ENCODE data around the gene GCK. TPM values are rescaled to one million over a fixed set of nuclear protein-coding genes. Genes with fewer than 3 reads are reported as not detected.

GCK gene
- total and polyA plus RNA-seq, 2 donors (not counting 1 experiment from before 2014, with no cell fraction given) = 0.22 to 0.24 TPM

DNA sequence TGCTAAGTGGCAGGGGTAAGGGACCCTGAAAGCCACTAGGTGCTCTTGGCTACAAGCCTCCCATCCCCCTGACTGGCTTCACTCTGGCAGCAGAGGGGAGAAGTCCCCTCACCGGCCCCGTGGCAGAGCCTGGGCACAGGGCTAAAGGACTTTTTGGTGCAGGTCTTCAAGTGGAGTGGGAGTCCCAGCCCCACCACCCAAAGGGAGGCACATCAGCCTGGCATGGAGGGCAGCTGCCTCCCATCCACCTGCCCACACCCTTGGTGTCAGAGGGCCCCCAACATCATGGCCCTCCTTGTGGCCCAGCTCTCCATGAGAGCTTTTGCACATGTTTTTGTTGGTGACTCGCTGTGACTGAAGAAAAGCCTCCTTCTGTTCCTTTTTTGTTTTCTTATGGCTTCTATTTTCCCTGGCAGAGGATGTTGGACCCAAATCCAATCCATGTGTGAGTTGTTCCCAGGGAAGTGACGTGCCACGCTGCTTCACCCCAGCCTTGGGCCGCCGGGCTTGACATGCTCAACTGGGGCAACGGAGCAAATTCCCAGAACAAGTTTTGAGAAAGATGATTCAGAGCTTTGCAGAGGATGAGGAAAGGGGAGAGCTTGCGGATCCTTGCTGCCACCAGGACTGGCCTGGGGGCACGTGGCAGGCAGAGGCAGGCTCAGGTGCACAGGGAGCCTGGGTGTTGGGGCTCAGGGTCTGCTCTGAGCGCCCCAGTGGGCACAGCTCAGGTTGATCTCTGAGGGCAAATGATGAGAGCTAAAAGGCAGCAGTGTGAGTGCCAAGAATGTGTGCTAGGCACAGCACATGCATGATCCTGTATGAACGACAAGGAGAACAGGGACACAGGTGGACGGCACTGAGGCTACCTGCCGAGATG lies 87.0 kb downstream of the GCK start:
- Histone ChIP-seq H3K9me3 (ENCODE audit: control extremely low read depth in 1 of 3, control insufficient read depth in 2 of 3, insufficient read depth in 1 of 3, low read length in 2 of 3) (peaks cover 0 to 3% (median 0%) of the 10 kb centered on the region in 3 donors), H3K27me3 (replicated peaks in 1 of 4; ENCODE audit: control extremely low read depth in 1 of 4, control insufficient read depth in 3 of 4, insufficient read depth in 4 of 4, low read length in 3 of 4) (peaks cover 0 to 11% (median 2%) of the 10 kb centered on the region in 4 experiments), H3K9ac (ENCODE audit: low read length) (no peak overlapping the region), H3K27ac (ENCODE audit: low read length in 2 of 2) (peak overlapping the region in 1 of 2 donors; percentile 58), H3K4me1 (ENCODE audit: control insufficient read depth in 2 of 2, insufficient read depth in 2 of 2, low read length in 2 of 2) (peaks cover 49 to 81% of the 10 kb centered on the region in 2 donors), H2AFZ (ENCODE audit: insufficient read depth, low read depth, low read length, poor library complexity, severe bottlenecking) (no peak overlapping the region), H3K4me3 (ENCODE audit: control extremely low read depth in 1 of 5, extremely low read depth in 1 of 5, insufficient read depth in 1 of 5, low read depth in 2 of 5, low read length in 4 of 5) (no peak overlapping the region), H3K79me2 (ENCODE audit: control insufficient read depth, insufficient read depth, low read length) (peaks cover 9% of the 10 kb centered on the region), H3K36me3 (replicated peaks in 1 of 2; ENCODE audit: control extremely low read depth in 1 of 2, control insufficient read depth in 1 of 2, extremely low read depth in 1 of 2, insufficient read depth in 2 of 2, low read length in 1 of 2) (no peaks in the 10 kb centered on the region), H3K4me2 (replicated peaks; ENCODE audit: low read depth, low read length, poor library complexity, severe bottlenecking) (peak overlapping the region; percentile 52), H4K20me1 (ENCODE audit: control insufficient read depth, insufficient read depth, low read length, poor library complexity, severe bottlenecking) (no peaks in the 10 kb centered on the region)
- H3K4me1 Mint-ChIP-seq = peaks cover 69% of the 10 kb centered on the region
- ChIA-PET POLR2A (interaction anchor here (0.6 to 0.7 kb wide), 2 partner anchors 10 to 21 kb away, joined by 3 to 5 read pairs; no protein-coding TSS in a partner anchor), CTCF (interaction anchor here (0.6 to 1.6 kb wide), 3 partner anchors 21 to 305 kb away, joined by 3 to 5 read pairs (median 3); partner anchors contain the start of gene POLD2)
- peak overlapping the region; percentile 92 for H3K27ac Mint-ChIP-seq
- intact Hi-C loops (cut with micrococcal nuclease) = no loop called here
- ATAC-seq (ENCODE audit: low read depth) (no peak), DNase-seq (no peak)
- H3K27me3 Mint-ChIP-seq = no peaks in the 10 kb centered on the region
- 90% methylated on average over 12 of the region's 14 CpGs for WGBS (ENCODE audit: insufficient coverage)
- no peaks in the 10 kb centered on the region for H3K9me3 Mint-ChIP-seq (ENCODE audit: insufficient read depth)
- H3K4me3 Mint-ChIP-seq = peak overlapping the region; percentile 56
- TF ChIP-seq, protein P1, sequence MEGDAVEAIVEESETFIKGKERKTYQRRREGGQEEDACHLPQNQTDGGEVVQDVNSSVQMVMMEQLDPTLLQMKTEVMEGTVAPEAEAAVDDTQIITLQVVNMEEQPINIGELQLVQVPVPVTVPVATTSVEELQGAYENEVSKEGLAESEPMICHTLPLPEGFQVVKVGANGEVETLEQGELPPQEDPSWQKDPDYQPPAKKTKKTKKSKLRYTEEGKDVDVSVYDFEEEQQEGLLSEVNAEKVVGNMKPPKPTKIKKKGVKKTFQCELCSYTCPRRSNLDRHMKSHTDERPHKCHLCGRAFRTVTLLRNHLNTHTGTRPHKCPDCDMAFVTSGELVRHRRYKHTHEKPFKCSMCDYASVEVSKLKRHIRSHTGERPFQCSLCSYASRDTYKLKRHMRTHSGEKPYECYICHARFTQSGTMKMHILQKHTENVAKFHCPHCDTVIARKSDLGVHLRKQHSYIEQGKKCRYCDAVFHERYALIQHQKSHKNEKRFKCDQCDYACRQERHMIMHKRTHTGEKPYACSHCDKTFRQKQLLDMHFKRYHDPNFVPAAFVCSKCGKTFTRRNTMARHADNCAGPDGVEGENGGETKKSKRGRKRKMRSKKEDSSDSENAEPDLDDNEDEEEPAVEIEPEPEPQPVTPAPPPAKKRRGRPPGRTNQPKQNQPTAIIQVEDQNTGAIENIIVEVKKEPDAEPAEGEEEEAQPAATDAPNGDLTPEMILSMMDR (IDR thresholded peaks at IDR 0.05) = no peak
- TF ChIP-seq EZH2 (IDR thresholded peaks at IDR 0.05; ENCODE audit: borderline replicate concordance, insufficient read depth, low read depth, low read length, poor library complexity, severe bottlenecking) = no peak
